ENCODE results near the gene SDC1. TPM values are rescaled to one million over a fixed set of nuclear protein-coding genes. Genes with fewer than 3 reads are reported as not detected.

SDC1 gene
- total and polyA plus RNA-seq, 8 donors: 16.0 to 140 (median 45.0) TPM

DNA sequence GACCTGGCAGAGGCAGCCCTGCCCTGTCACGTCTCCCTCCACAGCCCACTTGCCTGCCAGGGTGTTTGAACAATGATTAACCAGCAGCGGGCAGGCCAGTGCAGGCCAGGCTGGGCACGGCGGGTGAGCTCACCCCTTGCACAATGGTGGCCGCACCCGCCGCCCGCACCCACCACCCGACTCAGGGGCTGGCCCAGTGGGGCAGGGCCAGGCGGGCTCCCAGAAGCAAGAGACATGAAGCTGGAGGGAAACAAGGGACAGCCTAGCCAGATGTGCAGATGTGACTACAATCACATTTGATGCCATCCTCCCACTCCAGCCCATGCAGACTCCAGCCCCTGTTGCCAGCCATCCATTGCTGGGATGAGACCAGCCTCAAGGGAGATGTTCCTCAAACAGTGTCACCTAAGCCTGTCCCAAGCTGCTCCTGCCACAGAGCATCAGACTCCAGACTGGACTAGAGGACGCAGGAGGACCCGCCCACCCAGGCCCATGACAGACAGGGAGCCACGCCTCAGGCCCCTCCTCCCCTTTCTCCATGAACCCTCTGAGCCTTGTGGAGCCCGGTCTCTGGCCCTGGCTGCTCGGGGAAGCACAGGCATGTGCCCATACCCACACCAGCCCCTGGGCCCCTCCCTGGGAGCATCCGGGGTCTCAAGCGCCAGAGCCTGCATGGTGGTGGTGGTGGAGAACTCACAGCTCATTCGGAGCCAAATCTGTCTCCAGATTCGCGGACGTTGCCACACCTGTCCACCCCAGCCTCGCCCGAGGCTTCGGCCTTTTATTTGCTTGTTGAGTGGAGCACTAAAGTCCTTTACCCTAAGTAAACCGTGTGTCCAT, 45.0 kb downstream of the SDC1 start:
- Histone ChIP-seq H3K27me3 (no peaks in the 10 kb centered on the region), H3K4me1 (peaks cover 30 to 65% (median 44%) of the 10 kb centered on the region in 4 donors), H3K4me3 (no peak overlapping the region), H3K27ac (peak overlapping the region; percentile 83 to 89 (median 83)), H3K36me3 (no peaks in the 10 kb centered on the region), H3K9me3 (no peaks in the 10 kb centered on the region)
- DNase-seq: peak; percentile 90 to 94
- intact Hi-C loops (cut with DNase I; ENCODE audit: low total_unique reads): no loop called here
- TF ChIP-seq POLR2AphosphoS5 (IDR thresholded peaks at IDR 0.05): peak in 2 of 3 donors; percentile 70 to 77
- TF ChIP-seq EP300 (IDR thresholded peaks at IDR 0.05): no peak
- no peak for TF ChIP-seq POLR2A (IDR thresholded peaks at IDR 0.05)
- TF ChIP-seq CTCF (IDR thresholded peaks at IDR 0.05): peak in 2 of 7 experiments; percentile 22 to 42
- WGBS, 5 donors: 29 to 63% (median 38%) methylated on average over 6 to 25 of the region's 25 CpGs

DNA sequence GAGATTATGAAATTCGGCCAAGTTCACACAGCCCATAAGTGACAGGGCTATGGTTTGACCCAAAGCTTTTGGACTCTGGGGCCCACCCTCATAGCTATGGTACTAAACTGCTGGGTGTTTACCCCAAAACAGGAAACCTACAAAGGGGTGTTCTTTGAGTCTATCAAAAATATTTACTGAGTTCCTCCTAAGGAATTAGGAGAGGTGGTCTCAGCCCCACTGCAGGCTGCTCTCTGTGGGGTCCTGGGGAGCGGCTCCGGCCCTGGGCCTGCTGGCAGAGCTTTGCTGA, 45.5 kb downstream of the SDC1 start:
- H3K9me3 ChIP-seq: no peaks in the 10 kb centered on the region
- WGBS, 5 donors: 34 to 78% (median 41%) methylated on average over 3 of the region's 3 CpGs
- H3K27ac ChIP-seq: peak overlapping the region; percentile 83 to 89 (median 83)
- intact Hi-C loops (cut with DNase I; ENCODE audit: low total_unique reads): no loop called here
- H3K4me1 ChIP-seq: peaks cover 30 to 60% (median 40%) of the 10 kb centered on the region in 4 donors
- H3K27me3 ChIP-seq: no peaks in the 10 kb centered on the region
- no peaks in the 10 kb centered on the region for H3K36me3 ChIP-seq
- no peak for DNase-seq
- TF ChIP-seq EP300 (IDR thresholded peaks at IDR 0.05) (no peak), CTCF (IDR thresholded peaks at IDR 0.05) (no peak), POLR2A (IDR thresholded peaks at IDR 0.05) (no peak), POLR2AphosphoS5 (IDR thresholded peaks at IDR 0.05) (no peak)
- H3K4me3 ChIP-seq: no peak overlapping the region

GRCh38 chr2:20178666-20179465, 46.1 kb downstream of the SDC1 start:
- H3K27ac ChIP-seq: peak overlapping the region; percentile 83 to 89 (median 83)
- DNase-seq: no peak

More at GRCh38 chr2:20178666-20179465, 46.1 kb downstream of the SDC1 start:
- Histone ChIP-seq H3K9me3 (no peaks in the 10 kb centered on the region), H3K36me3 (no peaks in the 10 kb centered on the region), H3K4me3 (no peak overlapping the region), H3K4me1 (peaks cover 28 to 54% (median 36%) of the 10 kb centered on the region in 4 donors), H3K27me3 (no peaks in the 10 kb centered on the region)
- TF ChIP-seq CTCF (IDR thresholded peaks at IDR 0.05) (no peak), POLR2AphosphoS5 (IDR thresholded peaks at IDR 0.05) (no peak), POLR2A (IDR thresholded peaks at IDR 0.05) (no peak), EP300 (IDR thresholded peaks at IDR 0.05) (no peak)
- 69 to 80% (median 74%) methylated on average over 10 of the region's 10 CpGs for WGBS, 5 donors
- intact Hi-C loops (cut with DNase I; ENCODE audit: low total_unique reads): no loop called here
